Activated CD4-positive, alpha-beta T cell treated with anti-CD3 and anti-CD28 coated beads, Interleukin-2, amount 10 ng/mL, durations not matched to agents 7 days and 5 days (primary cell): ENCODE results near the gene SMAD9. TPM values are rescaled to one million over a fixed set of nuclear protein-coding genes. Genes with fewer than 3 reads are reported as not detected.

Experiments used
- CTCF ChIA-PET: fragments of 350-600 bp; sonication (Branson Sonifier 250); formaldehyde crosslinking; loops from one replicate; lab custom pipeline; 2021; ENCODE audit warnings: antibody characterized with exemption; lab: Charles Lee
- POLR2A ChIA-PET: fragments of 350-600 bp; sonication (Branson Sonifier 250); formaldehyde crosslinking; loops from one replicate; lab custom pipeline; 2021; ENCODE audit warnings: antibody characterized with exemption; lab: Charles Lee
- DNase-seq: peaks from one replicate; pipeline ENCODE4 v3.0.0-alpha.2; 2020
- H3K27ac Mint-ChIP-seq: one replicate; pipeline ENCODE4 v1.8.0; 2021; ENCODE audit warnings: mild to moderate bottlenecking, moderate library complexity, mixed read lengths
- H3K27me3 Mint-ChIP-seq: one replicate; pipeline ENCODE4 v1.8.0; 2021; ENCODE audit warnings: mixed read lengths
- H3K36me3 Mint-ChIP-seq: one replicate; pipeline ENCODE4 v1.8.0; 2021; ENCODE audit warnings: low read depth, mixed read lengths
- H3K4me1 Mint-ChIP-seq: one replicate; pipeline ENCODE4 v1.8.0; 2021; ENCODE audit warnings: mixed read lengths
- H3K4me3 Mint-ChIP-seq: one replicate; pipeline ENCODE4 v1.8.0; 2021; ENCODE audit warnings: mild to moderate bottlenecking, moderate library complexity, mixed read lengths
- H3K9me3 Mint-ChIP-seq: one replicate; pipeline ENCODE4 v1.8.0; 2021; ENCODE audit warnings: mixed read lengths
- total RNA-seq, 2 experiments: library from RNA; stranded (reverse); gene quantifications; one replicate each; pipeline ENCODE4 v1.2.3, GENCODE V29; 2021

Gene SMAD9
- total RNA-seq, result not detected

DNA sequence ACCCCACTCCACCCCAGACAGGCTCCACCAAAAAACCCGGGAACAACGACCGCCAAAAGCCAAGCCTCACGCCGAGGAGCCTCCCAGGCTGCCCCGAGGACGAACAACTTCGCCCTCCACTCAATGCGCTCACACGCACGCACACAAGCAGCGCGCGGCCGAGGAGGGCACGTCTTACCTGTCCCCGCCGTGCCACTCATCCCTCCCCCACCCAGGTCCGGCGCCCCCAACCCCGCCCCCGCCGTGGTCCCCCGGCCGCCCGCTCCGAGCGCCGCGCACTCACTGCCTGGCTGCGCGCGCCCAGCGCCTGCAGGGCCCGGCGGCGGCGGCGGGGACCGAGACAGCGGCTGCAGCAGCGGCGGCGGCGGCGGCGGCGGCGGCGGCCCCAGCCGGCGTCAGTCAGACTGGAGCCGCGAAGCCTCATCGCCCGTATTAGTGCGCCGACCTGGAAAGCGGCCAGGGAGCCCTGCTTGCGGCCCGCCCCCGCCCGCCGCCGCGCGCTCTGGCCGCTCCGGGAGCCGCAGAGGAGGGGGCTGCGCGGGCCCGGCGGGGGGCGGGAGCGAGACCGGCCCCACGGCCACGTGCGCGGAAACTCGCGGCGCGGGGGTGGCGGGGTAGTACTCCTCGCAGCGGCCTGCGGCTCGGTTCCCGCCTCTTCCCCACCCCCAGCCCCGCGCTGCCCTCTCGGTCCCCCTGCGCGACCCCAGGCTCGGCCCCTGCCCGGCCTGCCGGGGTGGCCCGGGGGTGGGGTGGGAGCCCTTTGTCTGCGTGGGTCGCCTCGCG is at the start of gene SMAD9:
Gene SMAD9, minus strand, starts transcription at position 406 of the 783 bp plus-strand sequence. CDS start 40,549 bp downstream, outside the sequence.
- Mint-ChIP-seq H3K36me3 (no peaks in the 10 kb centered on the region), H3K4me1 (peaks cover 3% of the 10 kb centered on the region), H3K9me3 (no peaks in the 10 kb centered on the region), H3K4me3 (peak within 1 kb of the TSS; percentile 65), H3K27ac (no peak within 1 kb of the TSS), H3K27me3 (peaks cover 69% of the 10 kb centered on the region)
- CTCF ChIA-PET, result no interaction called here
- no peak for DNase-seq
- POLR2A ChIA-PET, result interaction anchor here (0.6 kb wide), 1 partner anchor 91 kb away, joined by 3 read pairs; no protein-coding TSS in a partner anchor

DNA sequence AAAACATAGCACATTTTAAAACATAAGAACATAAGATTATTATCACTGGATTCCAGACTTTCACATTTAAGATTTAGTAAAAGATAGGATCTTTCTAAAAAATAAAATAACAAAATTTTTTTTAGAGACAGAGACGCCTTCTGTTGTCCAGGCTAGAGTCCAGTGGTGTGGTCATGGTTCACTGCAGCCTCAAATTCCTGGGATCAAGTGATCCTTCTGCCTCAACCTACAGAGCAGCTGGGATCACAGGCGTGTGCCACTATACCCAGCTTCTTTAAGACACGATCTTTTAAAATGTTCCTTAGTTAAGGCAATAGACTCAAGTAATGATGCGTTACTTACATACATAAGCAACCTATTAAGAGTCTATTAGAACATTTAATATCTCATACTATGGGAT is 46.4 kb upstream of the SMAD9 start:
- Mint-ChIP-seq H3K36me3 (peaks cover 32% of the 10 kb centered on the region), H3K27ac (no peak overlapping the region), H3K9me3 (no peaks in the 10 kb centered on the region), H3K4me1 (no peaks in the 10 kb centered on the region), H3K4me3 (no peak overlapping the region), H3K27me3 (no peaks in the 10 kb centered on the region)
- ChIA-PET CTCF (no interaction called here), POLR2A (no interaction called here)
- no peak for DNase-seq

DNA sequence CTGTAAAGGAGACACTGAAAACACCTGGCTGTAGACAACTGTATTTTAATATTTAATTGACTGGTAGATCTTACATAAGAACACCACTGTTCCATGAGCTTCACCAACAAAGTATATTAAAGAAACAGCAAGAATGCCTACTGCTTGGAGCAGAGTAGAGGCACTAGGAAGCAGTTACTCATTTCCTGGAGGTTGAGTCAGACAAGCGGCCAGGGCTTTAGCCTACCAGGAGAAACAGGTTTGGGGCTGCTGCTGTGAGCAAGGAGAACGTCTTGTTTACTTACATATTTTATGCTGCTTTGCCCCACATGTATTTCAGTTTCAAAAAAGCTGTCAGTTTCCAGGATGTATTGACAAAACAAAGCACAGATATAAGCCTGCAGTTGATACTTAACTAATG is 45.7 kb upstream of the SMAD9 start:
- ChIA-PET CTCF (no interaction called here), POLR2A (no interaction called here)
- H3K36me3 Mint-ChIP-seq, result peaks cover 36% of the 10 kb centered on the region
- H3K9me3 Mint-ChIP-seq, result no peaks in the 10 kb centered on the region
- no peak overlapping the region for H3K27ac Mint-ChIP-seq
- DNase-seq, result no peak
- H3K27me3 Mint-ChIP-seq, result no peaks in the 10 kb centered on the region
- no peak overlapping the region for H3K4me3 Mint-ChIP-seq
- no peaks in the 10 kb centered on the region for H3K4me1 Mint-ChIP-seq

DNA sequence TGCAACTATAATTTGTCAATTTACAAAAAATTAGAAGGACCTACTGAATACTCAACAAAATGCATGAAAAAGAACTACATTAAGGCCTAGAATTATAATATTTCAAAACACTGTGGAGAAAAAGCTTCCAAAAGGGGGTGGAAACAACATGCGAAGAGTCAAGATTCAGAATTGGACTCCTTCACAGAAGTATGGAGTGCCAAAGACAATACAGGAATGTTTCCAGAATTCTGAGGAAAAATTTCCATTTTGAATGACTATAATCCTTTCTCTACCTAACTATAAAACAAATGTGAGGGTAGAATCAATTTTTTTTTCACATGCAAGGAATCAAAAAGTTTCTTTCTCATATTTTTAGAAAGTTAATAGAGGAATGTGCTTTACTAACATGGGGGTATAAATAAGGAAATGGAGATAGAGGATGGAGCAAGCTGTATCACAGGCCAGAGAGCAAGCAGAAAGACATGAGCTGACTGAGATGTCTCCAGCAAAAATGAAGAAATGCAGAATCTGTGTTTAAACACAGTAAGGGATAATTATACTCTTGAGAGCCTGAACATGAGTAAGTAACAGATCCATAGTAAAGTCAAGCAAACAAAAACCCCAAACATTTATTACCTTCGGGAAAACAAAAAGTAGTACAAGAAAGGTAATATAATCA is 39.5 kb upstream of the SMAD9 start:
- Mint-ChIP-seq H3K4me1 (peaks cover 10% of the 10 kb centered on the region), H3K9me3 (no peaks in the 10 kb centered on the region), H3K36me3 (peaks cover 40% of the 10 kb centered on the region), H3K27ac (no peak overlapping the region), H3K27me3 (no peaks in the 10 kb centered on the region), H3K4me3 (no peak overlapping the region)
- POLR2A ChIA-PET, result no interaction called here
- no peak for DNase-seq
- CTCF ChIA-PET, result no interaction called here

DNA sequence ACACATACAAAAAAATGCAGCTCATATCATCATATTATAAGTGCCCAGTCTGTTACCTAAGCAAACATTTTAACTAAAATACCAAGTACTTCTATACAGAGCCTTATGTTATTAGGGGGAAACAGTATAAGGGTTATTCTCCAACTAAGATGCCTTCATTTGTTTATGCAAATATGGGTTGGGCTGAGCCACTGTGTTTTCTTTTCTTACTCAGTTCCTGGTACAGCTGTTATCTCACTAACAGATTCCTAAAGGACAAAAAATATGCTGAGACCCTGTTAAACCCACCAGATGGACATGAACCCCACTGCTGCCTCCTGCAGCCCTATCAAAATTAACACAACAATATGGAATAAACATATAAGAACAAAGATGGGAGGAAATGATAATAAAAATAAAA is 34.5 kb upstream of the SMAD9 start:
- H3K36me3 Mint-ChIP-seq, result peaks cover 36% of the 10 kb centered on the region
- H3K27ac Mint-ChIP-seq, result no peak overlapping the region
- peaks cover 7% of the 10 kb centered on the region for H3K4me1 Mint-ChIP-seq
- DNase-seq, result no peak
- no peaks in the 10 kb centered on the region for H3K27me3 Mint-ChIP-seq
- ChIA-PET POLR2A (no interaction called here), CTCF (no interaction called here)
- no peak overlapping the region for H3K4me3 Mint-ChIP-seq
- no peaks in the 10 kb centered on the region for H3K9me3 Mint-ChIP-seq

DNA sequence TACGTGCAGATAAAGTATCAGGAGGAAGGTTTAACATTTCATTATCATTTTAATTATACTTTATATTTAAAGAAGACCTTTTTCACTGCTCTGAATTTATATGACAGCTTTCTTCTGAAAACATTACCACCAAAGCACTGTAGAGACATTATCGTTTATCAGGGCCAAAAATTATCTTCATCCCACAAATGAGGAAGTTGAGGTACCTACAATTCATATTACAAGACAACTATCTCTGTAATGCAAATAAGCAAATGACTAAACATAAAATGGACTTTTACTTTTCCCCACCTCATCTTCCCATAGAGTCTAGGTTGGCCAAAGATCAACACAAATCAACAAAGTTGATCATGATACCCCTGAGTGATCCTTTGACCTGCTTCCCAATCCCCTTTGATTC is 30.9 kb upstream of the SMAD9 start:
- Mint-ChIP-seq H3K27ac (no peak overlapping the region), H3K9me3 (no peaks in the 10 kb centered on the region), H3K4me3 (no peak overlapping the region), H3K36me3 (peaks cover 33% of the 10 kb centered on the region), H3K4me1 (no peaks in the 10 kb centered on the region), H3K27me3 (no peaks in the 10 kb centered on the region)
- POLR2A ChIA-PET, result no interaction called here
- CTCF ChIA-PET, result interaction anchor here (1.6 kb wide), 1 partner anchor 27 kb away, joined by 4 read pairs; no protein-coding TSS in a partner anchor
- DNase-seq, result no peak

DNA sequence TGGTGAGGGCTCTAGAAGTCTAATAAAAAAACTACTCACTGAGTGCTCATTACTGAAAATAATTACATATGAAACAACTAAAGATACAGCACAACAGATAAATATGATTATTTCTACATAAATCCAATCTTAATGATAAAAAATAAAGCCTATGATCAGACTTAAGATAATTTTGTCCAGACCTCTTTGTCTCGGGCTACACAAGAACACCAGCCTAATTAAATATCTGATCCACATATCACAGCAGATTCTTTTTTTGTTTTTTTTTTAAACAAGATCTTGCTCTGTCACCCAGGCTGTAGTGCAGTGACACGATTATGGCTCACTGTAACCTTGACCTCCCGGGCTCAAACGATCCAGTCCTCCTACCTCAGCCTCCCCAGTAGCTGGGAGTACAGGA is 30.3 kb upstream of the SMAD9 start:
- no peaks in the 10 kb centered on the region for H3K27me3 Mint-ChIP-seq
- ChIA-PET CTCF (interaction anchor here (1.6 kb wide), 1 partner anchor 27 kb away, joined by 4 read pairs; no protein-coding TSS in a partner anchor), POLR2A (no interaction called here)
- DNase-seq, result no peak
- no peak overlapping the region for H3K4me3 Mint-ChIP-seq
- H3K9me3 Mint-ChIP-seq, result no peaks in the 10 kb centered on the region
- H3K36me3 Mint-ChIP-seq, result peaks cover 29% of the 10 kb centered on the region
- no peak overlapping the region for H3K27ac Mint-ChIP-seq
- H3K4me1 Mint-ChIP-seq, result no peaks in the 10 kb centered on the region

DNA sequence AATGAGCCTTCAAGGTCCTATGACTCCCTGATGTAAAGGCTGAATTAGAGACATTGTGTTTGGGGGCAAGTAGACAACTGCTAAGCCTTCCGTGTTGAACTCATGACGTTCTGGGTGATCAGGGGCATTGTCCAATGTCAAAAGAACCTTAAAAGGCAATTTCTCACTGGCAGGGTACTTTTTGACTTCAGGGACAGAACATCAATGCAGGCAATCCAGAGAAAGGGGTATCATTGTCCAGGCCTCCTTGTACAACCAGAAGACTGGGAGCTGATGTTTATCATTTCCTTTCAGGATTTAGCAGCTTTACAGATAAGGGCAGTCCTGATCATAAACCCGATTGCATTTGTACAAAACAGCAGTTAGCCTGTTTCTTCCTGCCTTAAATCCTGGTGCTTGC is 25.0 kb upstream of the SMAD9 start:
- Mint-ChIP-seq H3K27ac (no peak overlapping the region), H3K36me3 (peaks cover 13% of the 10 kb centered on the region), H3K9me3 (peaks cover 5% of the 10 kb centered on the region), H3K4me3 (no peak overlapping the region), H3K27me3 (peaks cover 2% of the 10 kb centered on the region), H3K4me1 (no peaks in the 10 kb centered on the region)
- POLR2A ChIA-PET, result no interaction called here
- CTCF ChIA-PET, result interaction anchor here (0.7 to 0.8 kb wide), 2 partner anchors 35 to 209 kb away, joined by 3 read pairs; no protein-coding TSS in a partner anchor
- no peak for DNase-seq

DNA sequence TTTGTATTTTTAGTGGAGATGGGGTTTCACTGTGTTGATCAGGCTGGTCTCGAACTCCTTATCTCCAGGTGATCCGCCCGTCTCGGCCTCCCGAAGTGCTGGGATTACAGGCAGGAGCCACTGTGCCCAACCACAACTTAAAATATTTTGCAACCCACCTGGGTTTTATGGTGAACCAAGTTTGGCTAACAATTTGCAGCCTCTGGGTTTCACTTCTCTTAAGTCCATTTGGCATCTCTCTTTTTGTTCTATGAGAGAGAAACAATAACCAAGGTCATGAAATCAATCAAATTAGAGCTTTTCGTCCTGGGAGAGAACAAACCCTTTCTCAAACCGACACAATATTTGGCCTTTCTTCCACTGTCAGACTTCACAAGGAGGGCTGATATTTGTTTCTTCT is 5.6 kb upstream of the SMAD9 start:
- no peak for DNase-seq

DNA sequence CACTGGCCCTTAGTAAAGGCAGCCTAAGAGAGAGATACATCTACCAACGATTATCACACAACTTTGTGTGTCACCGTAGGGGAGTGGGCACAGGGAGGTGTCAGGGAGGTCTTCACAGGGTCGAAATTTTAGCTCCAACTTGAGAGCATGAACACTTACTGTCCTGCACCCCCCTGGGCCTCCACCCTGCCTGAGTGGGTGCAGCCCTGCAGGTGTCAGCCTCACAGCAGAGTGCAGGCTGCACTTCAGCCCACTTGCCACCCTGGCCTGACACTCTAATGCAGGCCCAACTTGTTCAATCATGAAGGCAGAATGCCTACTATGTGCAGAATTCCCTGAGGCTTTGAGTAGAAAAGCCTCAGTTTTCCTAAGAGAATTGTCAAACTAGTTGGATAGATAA is 4.0 kb upstream of the SMAD9 start:
- H3K36me3 Mint-ChIP-seq, result no peaks in the 10 kb centered on the region
- peaks cover 42% of the 10 kb centered on the region for H3K27me3 Mint-ChIP-seq

More for the DNA sequence above, 5.6 kb upstream of the SMAD9 start:
- H3K9me3 Mint-ChIP-seq, result no peaks in the 10 kb centered on the region
- peaks cover 1% of the 10 kb centered on the region for H3K4me1 Mint-ChIP-seq
- ChIA-PET POLR2A (no interaction called here), CTCF (no interaction called here)
- no peaks in the 10 kb centered on the region for H3K36me3 Mint-ChIP-seq
- no peak overlapping the region for H3K4me3 Mint-ChIP-seq
- H3K27me3 Mint-ChIP-seq, result peaks cover 35% of the 10 kb centered on the region
- H3K27ac Mint-ChIP-seq, result no peak overlapping the region

DNA sequence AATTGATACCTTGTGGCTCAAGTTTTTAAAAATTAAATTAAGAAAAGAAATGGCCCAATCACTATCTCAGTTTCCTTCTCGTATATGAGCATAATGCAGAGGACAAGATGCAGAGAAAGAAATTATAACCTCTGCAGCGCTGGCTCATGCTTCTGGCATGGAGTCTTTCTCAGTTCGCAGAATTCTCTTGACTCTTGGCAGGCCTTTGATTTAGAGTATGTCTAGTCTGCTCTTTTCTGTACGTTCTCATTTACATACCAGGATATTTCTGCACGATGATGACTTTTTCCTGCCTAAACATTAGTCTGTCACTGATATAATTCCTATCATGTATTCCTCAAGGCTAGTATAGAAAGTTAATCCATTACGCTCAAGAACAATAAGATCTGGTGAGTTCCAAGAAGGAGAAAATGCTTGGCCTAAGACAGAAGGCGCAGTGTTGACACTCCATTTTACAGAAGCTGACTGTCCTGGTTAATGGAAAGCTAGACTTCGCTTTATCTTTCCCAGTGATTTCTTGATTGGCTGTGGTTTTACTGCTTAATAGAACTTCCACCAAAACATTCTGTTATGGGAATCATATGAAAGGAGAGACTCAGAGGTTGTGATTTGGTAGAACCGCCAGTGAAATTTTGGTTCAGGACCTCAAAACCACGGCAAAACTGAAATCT is 1.7 kb upstream of the SMAD9 start:
- Mint-ChIP-seq H3K36me3 (no peaks in the 10 kb centered on the region), H3K27me3 (peaks cover 55% of the 10 kb centered on the region), H3K9me3 (no peaks in the 10 kb centered on the region), H3K4me3 (no peak overlapping the region), H3K4me1 (peaks cover 3% of the 10 kb centered on the region), H3K27ac (no peak overlapping the region)
- no peak for DNase-seq
- ChIA-PET POLR2A (no interaction called here), CTCF (no interaction called here)

More for the DNA sequence above, 4.0 kb upstream of the SMAD9 start:
- ChIA-PET CTCF (interaction anchor here (1.0 kb wide), 1 partner anchor 27 kb away, joined by 4 read pairs; no protein-coding TSS in a partner anchor), POLR2A (no interaction called here)
- no peak overlapping the region for H3K27ac Mint-ChIP-seq
- no peaks in the 10 kb centered on the region for H3K9me3 Mint-ChIP-seq
- DNase-seq, result no peak
- H3K4me3 Mint-ChIP-seq, result no peak overlapping the region
- H3K4me1 Mint-ChIP-seq, result peaks cover 3% of the 10 kb centered on the region

DNA sequence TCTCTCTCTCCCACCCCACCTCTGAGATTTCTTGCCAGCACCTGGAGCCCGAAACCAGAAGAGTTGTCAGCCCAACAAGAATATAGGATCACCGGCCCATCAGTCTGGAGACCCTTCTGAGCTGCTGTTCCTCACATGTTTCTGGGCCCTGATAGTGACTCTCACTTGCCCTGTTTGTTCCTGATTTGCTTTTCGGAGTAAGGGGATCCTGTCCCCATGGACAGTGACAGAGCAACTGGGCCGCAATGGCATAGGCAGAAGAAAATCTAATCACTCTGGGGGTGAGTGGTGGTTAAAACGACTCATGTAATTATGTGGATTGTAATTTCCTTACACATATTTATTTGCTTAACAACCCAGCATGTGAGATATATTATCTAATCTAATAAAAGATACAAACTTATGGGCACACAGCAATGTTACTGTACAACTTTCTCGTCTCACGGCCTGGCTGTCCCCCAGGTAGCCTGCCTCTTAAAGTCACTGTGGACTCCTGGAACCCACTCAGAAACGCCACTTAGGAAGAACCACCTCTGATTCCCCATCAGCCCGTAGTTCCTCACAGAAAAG is 663 bp upstream of the SMAD9 start:
- H3K27ac Mint-ChIP-seq, result no peak overlapping the region
- POLR2A ChIA-PET, result interaction anchor here (0.6 kb wide), 1 partner anchor 92 kb away, joined by 3 read pairs; no protein-coding TSS in a partner anchor
- no peaks in the 10 kb centered on the region for H3K36me3 Mint-ChIP-seq
- peaks cover 3% of the 10 kb centered on the region for H3K4me1 Mint-ChIP-seq
- H3K9me3 Mint-ChIP-seq, result no peaks in the 10 kb centered on the region
- no peak for DNase-seq
- peak overlapping the region; percentile 65 for H3K4me3 Mint-ChIP-seq
- peaks cover 65% of the 10 kb centered on the region for H3K27me3 Mint-ChIP-seq
- CTCF ChIA-PET, result no interaction called here
